Measurements from ENCODE around the gene ATXN7L1.

The ATXN7L1 gene

GRCh38 chr7:105682341-105683060 is 193.9 kb downstream of the ATXN7L1 start:
- TF ChIP-seq CTCF (IDR thresholded peaks at IDR 0.05): no peak
- DNase-seq (ENCODE audit: low spot score): no peak
- Histone ChIP-seq H3K4me3 (no peak overlapping the region), H3K27ac (no peak overlapping the region)

- TF ChIP-seq CTCF (IDR thresholded peaks at IDR 0.05): no peak
- no peak overlapping the region for H3K4me3 ChIP-seq
- peak overlapping the region in 1 of 2 donors; percentile 74 for H3K27ac ChIP-seq
- no peak for DNase-seq (ENCODE audit: low spot score)
These were observed 195.8 kb downstream of the ATXN7L1 start for GRCh38 chr7:105680505-105681187.

GRCh38 chr7:105678811-105679495 is 197.4 kb downstream of the ATXN7L1 start:
- Histone ChIP-seq H3K4me3 (peak overlapping the region; percentile 68), H3K27ac (peak overlapping the region; percentile 41 to 78)

GRCh38 chr7:105677817-105678573 is 198.4 kb downstream of the ATXN7L1 start:
- no peak for DNase-seq (ENCODE audit: low spot score)

More at GRCh38 chr7:105678811-105679495, 197.4 kb downstream of the ATXN7L1 start:
- DNase-seq (ENCODE audit: low spot score): peak; percentile 85
- no peak for TF ChIP-seq CTCF (IDR thresholded peaks at IDR 0.05)

GRCh38 chr7:105677410-105677730 is 199.0 kb downstream of the ATXN7L1 start:
- TF ChIP-seq CTCF (IDR thresholded peaks at IDR 0.05): no peak
- Histone ChIP-seq H3K4me3 (peak overlapping the region; percentile 68), H3K27ac (peak overlapping the region in 1 of 2 donors; percentile 20)
- no peak for DNase-seq (ENCODE audit: low spot score)

More at GRCh38 chr7:105677817-105678573, 198.4 kb downstream of the ATXN7L1 start:
- Histone ChIP-seq H3K27ac (peak overlapping the region; percentile 41 to 78), H3K4me3 (peak overlapping the region; percentile 68)
- no peak for TF ChIP-seq CTCF (IDR thresholded peaks at IDR 0.05)

- H3K4me3 ChIP-seq: no peak overlapping the region
- no peak overlapping the region for H3K27ac ChIP-seq
- no peak for TF ChIP-seq CTCF (IDR thresholded peaks at IDR 0.05)
- DNase-seq (ENCODE audit: low spot score): no peak
These were observed 200.4 kb downstream of the ATXN7L1 start for GRCh38 chr7:105675934-105676371.

Measured in coronary artery (tissue), 2 donors.